ENCODE results near the gene ACER1.
"Not testable (repeated sequence)": the region's sequence is repeated elsewhere in the genome, so short reads cannot be mapped to it uniquely, and the experiment has no call there.

ACER1 gene

GRCh38 chr19:6355321-6356040, 22.1 kb upstream of the ACER1 start:
- DNase-seq (ENCODE audit: low read depth in 2 of 2), result not testable (repeated sequence)

GRCh38 chr19:6354098-6354674, 20.8 kb upstream of the ACER1 start:
- DNase-seq (ENCODE audit: low read depth in 2 of 2), result no peak

GRCh38 chr19:6352381-6353165, 19.2 kb upstream of the ACER1 start:
- DNase-seq (ENCODE audit: low read depth in 2 of 2), result no peak

- no peak for DNase-seq (ENCODE audit: low read depth in 2 of 2)
Measured at GRCh38 chr19:6350688-6351087, 17.3 kb upstream of the ACER1 start.

GRCh38 chr19:6349271-6349670, 15.9 kb upstream of the ACER1 start:
- DNase-seq (ENCODE audit: low read depth in 2 of 2), result not testable (repeated sequence)

GRCh38 chr19:6343462-6343861, 10.1 kb upstream of the ACER1 start:
- no peak for DNase-seq (ENCODE audit: low read depth in 2 of 2)

- no peak for DNase-seq (ENCODE audit: low read depth in 2 of 2)
Measured at GRCh38 chr19:6340493-6341201, 7.2 kb upstream of the ACER1 start.

GRCh38 chr19:6334490-6335285, 1.3 kb upstream of the ACER1 start:
- DNase-seq (ENCODE audit: low read depth in 2 of 2), result no peak

GRCh38 chr19:6326815-6327214, 6.6 kb downstream of the ACER1 start:
- DNase-seq (ENCODE audit: low read depth in 2 of 2), result no peak

- no peak for DNase-seq (ENCODE audit: low read depth in 2 of 2)
Measured at GRCh38 chr19:6325614-6326013, 7.8 kb downstream of the ACER1 start.

- DNase-seq (ENCODE audit: low read depth in 2 of 2), result no peak
Measured at GRCh38 chr19:6324757-6325156, 8.7 kb downstream of the ACER1 start.

GRCh38 chr19:6322284-6322683, 11.1 kb downstream of the ACER1 start:
- no peak for DNase-seq (ENCODE audit: low read depth in 2 of 2)

GRCh38 chr19:6319376-6319775, 14.0 kb downstream of the ACER1 start:
- no peak for DNase-seq (ENCODE audit: low read depth in 2 of 2)

GRCh38 chr19:6318772-6319171, 14.6 kb downstream of the ACER1 start:
- DNase-seq (ENCODE audit: low read depth in 2 of 2), result no peak

GRCh38 chr19:6315646-6316045, 17.8 kb downstream of the ACER1 start:
- not testable (repeated sequence) for DNase-seq (ENCODE audit: low read depth in 2 of 2)

GRCh38 chr19:6313398-6313969, 19.9 kb downstream of the ACER1 start:
- DNase-seq (ENCODE audit: low read depth in 2 of 2), result no peak

GRCh38 chr19:6312018-6312417, 21.4 kb downstream of the ACER1 start:
- no peak for DNase-seq (ENCODE audit: low read depth in 2 of 2)

- DNase-seq (ENCODE audit: low read depth in 2 of 2), result no peak
Measured at GRCh38 chr19:6298413-6298812, 35.0 kb downstream of the ACER1 start.

- DNase-seq (ENCODE audit: low read depth in 2 of 2), result no peak
Measured at GRCh38 chr19:6297202-6297601, 36.2 kb downstream of the ACER1 start.

GRCh38 chr19:6292006-6292405, 41.4 kb downstream of the ACER1 start:
- DNase-seq (ENCODE audit: low read depth in 2 of 2), result no peak

GRCh38 chr19:6288737-6289136, 44.7 kb downstream of the ACER1 start:
- DNase-seq (ENCODE audit: low read depth in 2 of 2), result no peak

All from activated CD8-positive, alpha-beta memory T cell treated with anti-CD3 and anti-CD28 coated beads for 4 hours (primary cell).